Measurements from ENCODE around the gene WWP2. TPM values are rescaled to one million over a fixed set of nuclear protein-coding genes. Genes with fewer than 3 reads are reported as not detected.
"Not testable (repeated sequence)": the region's sequence is repeated elsewhere in the genome, so short reads cannot be mapped to it uniquely, and the experiment has no call there.

The WWP2 gene
- total RNA-seq, 1 donor: 42.5 TPM

DNA sequence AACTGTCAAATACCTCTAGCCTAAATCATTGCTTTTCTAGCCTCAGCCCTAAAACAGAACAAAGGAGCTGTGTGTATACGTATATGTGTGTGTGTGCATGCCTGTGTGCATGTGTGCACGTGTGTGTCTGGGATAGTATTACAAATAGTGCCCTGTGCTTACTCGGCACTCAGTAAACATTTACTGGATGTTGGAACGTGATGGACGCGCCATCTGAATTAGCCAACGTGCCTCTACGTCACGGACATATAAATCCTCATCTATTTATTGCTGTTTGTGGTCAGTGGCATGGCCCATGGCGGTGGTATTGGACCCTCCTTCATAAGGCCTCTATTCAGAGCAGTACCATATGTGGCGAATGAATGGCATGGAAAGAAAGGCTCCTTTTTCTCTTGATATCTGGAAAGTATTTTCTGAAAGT, 37.5 kb downstream of the WWP2 start:
- Histone ChIP-seq H3K4me3 (ENCODE audit: low read length) (no peak overlapping the region), H3K9me3 (ENCODE audit: low read depth, low read length) (no peaks in the 10 kb centered on the region), H3K4me1 (ENCODE audit: insufficient read depth, low read length) (no peaks in the 10 kb centered on the region), H3K27me3 (ENCODE audit: insufficient read depth, low read length) (no peaks in the 10 kb centered on the region)

DNA sequence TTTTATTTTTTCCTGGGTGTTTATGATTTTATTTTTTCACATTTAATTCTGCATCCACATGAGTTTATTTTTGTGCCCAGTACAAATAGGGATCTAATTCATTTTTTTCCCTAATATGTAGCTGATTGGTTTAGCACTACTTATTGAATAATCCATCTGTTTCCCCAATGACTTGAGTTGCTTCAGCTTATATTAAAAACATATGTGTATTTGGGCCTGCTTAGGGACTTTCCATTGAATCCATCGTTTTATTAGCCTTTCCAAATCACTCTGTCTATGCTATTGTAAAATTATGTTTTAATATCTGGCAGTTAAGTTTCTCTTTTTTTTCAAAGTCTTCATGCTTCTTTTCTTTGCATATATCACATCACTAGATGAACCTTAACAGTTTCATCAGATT, 42.2 kb downstream of the WWP2 start:
- Histone ChIP-seq H3K4me3 (ENCODE audit: low read length) (no peak overlapping the region), H3K27me3 (ENCODE audit: insufficient read depth, low read length) (no peaks in the 10 kb centered on the region), H3K9me3 (ENCODE audit: low read depth, low read length) (no peaks in the 10 kb centered on the region), H3K4me1 (ENCODE audit: insufficient read depth, low read length) (no peaks in the 10 kb centered on the region)

DNA sequence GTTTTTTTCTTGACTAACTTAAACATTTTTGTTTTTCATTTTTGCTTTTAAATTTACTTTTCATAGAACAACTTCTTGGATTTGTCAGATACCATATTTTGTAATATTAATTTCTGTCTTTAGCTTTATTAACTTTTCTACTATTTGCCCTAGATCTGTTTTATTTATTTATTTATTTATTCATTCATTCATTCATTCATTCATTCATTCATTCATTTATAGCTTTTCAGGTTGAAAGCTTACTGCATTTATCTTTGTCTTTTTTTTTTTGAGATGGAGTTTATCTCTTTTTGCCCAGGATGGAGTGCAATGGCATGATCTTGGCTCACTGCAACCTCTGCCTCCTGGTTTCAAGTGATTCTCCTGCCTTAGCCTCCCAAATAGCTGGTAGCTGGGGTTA, 44.6 kb downstream of the WWP2 start:
- not testable (repeated sequence) for H3K4me1 ChIP-seq (ENCODE audit: insufficient read depth, low read length); H3K27me3 ChIP-seq (ENCODE audit: insufficient read depth, low read length); H3K4me3 ChIP-seq (ENCODE audit: low read length); H3K9me3 ChIP-seq (ENCODE audit: low read depth, low read length)

DNA sequence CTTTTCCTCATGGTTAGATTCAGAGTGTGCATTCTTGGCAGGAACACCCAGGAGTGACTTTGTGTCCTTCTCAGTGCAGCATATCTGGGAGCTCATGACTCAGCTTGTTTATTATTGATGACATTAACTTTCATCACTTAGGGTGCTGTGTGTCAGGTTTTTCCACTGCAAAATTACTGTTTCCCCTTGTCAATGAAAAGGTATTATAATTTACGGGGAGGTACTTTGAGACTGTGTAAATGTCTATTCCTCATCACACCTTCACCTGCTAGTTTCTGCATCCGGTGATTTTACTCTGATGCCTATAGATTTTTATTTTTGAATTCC, 50.5 kb downstream of the WWP2 start:
- no peak overlapping the region for H3K4me3 ChIP-seq (ENCODE audit: low read length)
- H3K4me1 ChIP-seq (ENCODE audit: insufficient read depth, low read length): no peaks in the 10 kb centered on the region
- no peaks in the 10 kb centered on the region for H3K9me3 ChIP-seq (ENCODE audit: low read depth, low read length)
- no peaks in the 10 kb centered on the region for H3K27me3 ChIP-seq (ENCODE audit: insufficient read depth, low read length)

DNA sequence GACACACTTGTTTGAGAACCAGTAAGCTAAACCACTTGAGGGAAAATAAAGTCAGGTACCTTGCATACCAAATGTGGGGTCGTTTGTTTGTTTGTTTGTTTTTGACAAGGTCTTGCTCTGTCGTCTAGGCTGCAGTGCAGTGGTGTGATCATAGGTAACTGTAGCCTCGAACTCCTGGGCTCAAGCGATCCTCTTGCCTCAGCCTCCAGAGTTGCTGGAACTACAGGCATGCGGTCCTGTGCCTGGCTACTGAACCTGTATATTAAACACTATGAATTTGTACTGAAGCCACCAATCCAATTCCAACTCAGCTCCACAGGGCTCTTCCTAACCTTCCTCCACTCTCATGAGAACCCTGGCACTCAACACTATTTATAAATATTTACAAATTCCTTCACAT, 51.9 kb downstream of the WWP2 start:
- Histone ChIP-seq H3K27me3 (ENCODE audit: insufficient read depth, low read length) (no peaks in the 10 kb centered on the region), H3K4me1 (ENCODE audit: insufficient read depth, low read length) (no peaks in the 10 kb centered on the region), H3K4me3 (ENCODE audit: low read length) (no peak overlapping the region), H3K9me3 (ENCODE audit: low read depth, low read length) (no peaks in the 10 kb centered on the region)

DNA sequence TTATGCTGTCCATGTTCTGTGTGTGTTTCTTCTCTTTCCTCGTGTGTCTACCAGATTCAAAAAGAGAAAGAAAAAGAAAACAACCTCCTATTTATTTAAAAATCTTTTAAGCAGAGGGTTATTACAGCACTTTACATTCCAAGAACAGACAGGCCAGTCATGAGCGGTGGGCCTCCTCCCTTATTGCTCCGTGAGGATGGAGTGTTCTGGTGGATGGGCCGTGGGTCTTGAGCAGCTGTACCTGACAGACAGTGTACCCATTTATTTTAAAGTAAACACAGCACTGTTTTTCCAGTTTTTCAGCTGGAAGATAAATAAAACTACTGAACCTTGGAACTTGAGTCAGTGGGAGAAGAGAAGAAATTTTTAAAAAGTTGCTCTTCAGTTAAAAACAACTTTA, 52.4 kb downstream of the WWP2 start:
- H3K4me3 ChIP-seq (ENCODE audit: low read length): no peak overlapping the region
- H3K27me3 ChIP-seq (ENCODE audit: insufficient read depth, low read length): no peaks in the 10 kb centered on the region
- no peaks in the 10 kb centered on the region for H3K9me3 ChIP-seq (ENCODE audit: low read depth, low read length)
- H3K4me1 ChIP-seq (ENCODE audit: insufficient read depth, low read length): no peaks in the 10 kb centered on the region

DNA sequence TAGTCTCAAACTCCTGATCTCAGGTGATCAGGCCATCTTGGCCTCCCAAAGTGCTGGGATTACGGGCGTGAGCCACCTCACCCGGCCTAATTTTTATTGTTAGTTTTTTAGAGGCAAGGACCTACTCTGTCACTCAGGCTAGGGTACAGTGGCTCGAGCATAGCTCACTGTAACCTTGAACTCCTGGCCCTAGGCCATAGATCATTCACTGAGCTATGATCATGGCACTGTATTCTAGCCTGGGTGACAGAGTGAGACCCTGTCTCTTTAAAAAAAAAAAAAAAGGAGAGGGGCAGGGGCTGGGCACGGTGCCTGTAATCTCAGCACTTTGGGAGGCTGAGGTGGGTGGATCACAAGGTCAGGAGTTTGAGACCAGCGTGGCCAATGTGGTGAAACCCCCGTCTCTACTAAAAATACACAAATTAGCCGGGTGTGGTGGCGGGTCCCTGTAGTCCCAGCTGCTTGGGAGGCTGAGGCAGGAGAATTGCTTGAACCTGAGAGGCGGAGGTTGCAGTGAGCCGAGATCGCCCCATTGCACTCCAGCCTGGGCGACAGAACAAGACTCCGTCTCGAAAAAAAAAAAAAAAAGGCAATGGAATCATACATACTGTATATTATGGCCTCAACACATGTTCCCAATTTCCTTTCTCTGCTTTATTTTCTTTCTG, 53.2 kb downstream of the WWP2 start:
- not testable (repeated sequence) for H3K4me1 ChIP-seq (ENCODE audit: insufficient read depth, low read length); H3K9me3 ChIP-seq (ENCODE audit: low read depth, low read length); H3K4me3 ChIP-seq (ENCODE audit: low read length); H3K27me3 ChIP-seq (ENCODE audit: insufficient read depth, low read length)

DNA sequence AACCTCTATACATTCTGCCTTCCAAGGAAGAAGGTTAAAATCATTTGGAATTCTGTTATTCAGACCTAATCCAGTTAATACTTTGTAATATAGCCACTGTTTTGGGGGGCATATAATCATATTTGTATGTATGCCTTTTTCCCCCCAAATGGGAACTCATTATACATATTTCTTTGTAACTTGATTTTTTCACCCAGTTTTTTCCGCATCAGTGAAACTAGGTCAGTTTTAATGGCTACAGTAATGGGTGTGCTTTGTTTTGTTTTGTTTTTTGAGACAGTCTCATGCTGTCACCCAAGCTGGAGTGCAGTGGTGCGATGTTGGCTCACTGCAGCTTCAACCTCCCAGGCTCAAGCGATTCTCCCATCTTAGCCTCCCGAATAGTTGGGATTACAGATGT, 54.9 kb downstream of the WWP2 start:
- Histone ChIP-seq H3K4me1 (ENCODE audit: insufficient read depth, low read length) (no peaks in the 10 kb centered on the region), H3K9me3 (ENCODE audit: low read depth, low read length) (no peaks in the 10 kb centered on the region), H3K27me3 (ENCODE audit: insufficient read depth, low read length) (no peaks in the 10 kb centered on the region), H3K4me3 (ENCODE audit: low read length) (no peak overlapping the region)

DNA sequence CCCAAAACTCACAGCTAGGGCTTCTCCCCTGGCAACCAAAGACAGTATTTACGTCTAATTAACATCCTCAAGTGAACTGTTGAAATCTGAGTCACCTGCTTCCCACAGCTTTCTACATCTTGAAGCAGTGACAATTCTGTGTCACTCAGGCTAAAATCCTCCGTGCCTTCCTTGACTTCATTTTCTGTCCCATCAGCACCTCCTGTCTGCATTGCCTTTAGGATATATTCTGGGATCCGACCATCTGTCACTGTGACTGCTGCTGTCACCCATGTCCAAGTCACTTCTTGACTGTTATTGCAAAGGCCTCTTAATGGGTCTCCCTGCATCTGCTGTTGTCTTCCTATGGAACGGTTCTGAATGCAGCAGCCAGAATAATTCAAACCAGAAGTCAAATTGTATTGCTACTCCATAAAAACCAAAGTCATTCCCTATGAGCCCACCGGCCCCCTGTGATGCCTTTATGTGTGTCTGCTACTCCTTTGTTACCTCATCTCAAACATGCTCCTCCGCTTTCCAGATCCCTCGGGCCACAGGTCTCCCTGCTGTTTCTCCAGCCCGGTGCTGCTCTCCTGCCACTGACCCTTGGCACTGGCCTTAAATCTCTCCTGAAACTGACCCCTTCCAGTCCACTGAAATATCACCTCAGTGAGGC, 56.9 kb downstream of the WWP2 start:
- H3K9me3 ChIP-seq (ENCODE audit: low read depth, low read length): no peaks in the 10 kb centered on the region
- H3K4me1 ChIP-seq (ENCODE audit: insufficient read depth, low read length): peaks cover 9% of the 10 kb centered on the region
- no peak overlapping the region for H3K4me3 ChIP-seq (ENCODE audit: low read length)
- no peaks in the 10 kb centered on the region for H3K27me3 ChIP-seq (ENCODE audit: insufficient read depth, low read length)

DNA sequence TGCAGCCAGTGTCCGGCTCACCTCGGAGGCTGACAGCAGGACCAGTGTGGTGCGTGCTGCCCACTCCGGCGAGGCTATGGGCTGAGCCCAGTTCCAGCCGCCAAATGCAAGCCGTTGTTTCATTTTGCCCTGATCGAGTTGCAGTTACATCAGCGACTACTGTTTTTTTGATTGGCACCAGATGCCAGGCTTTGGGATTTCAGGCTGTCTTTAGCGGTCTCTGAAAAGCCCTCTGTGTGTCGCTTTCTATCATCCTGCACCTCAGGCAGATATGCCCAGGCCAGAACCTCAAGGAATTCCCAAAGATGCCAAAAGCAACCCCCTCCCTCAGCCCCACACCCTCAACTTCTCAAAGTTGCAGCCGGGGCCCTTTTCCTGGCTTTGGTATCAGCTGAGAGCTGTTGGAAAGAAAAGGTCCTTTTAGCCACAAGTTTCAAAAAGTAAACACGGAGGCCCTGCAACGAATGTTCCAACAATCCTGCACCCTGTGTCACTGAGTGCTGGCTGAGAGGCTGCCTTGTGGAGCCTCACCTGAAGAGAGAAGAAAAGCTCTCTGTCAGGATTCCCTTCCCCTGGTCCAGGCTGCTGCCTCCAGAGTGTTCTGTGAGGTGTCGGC, 58.9 kb downstream of the WWP2 start:
- Histone ChIP-seq H3K4me3 (ENCODE audit: low read length) (no peak overlapping the region), H3K4me1 (ENCODE audit: insufficient read depth, low read length) (peaks cover 10% of the 10 kb centered on the region), H3K9me3 (ENCODE audit: low read depth, low read length) (no peaks in the 10 kb centered on the region), H3K27me3 (ENCODE audit: insufficient read depth, low read length) (no peaks in the 10 kb centered on the region)

DNA sequence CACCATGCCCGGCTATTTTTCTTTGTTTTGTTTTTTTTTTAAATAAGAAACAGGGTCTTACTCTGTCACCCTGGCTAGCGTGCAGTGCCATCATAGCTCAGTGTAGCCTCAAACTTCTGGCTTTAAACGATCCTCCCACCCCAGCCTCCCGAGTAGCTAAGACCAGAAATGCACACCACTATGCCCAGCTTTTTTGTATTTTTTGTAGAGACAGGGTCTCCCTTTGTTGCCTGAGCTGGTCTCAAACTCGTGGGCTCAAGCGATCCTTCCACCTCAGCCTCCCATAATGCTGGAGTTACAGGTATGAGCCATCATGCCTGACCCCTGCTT, 59.7 kb downstream of the WWP2 start:
- no peaks in the 10 kb centered on the region for H3K9me3 ChIP-seq (ENCODE audit: low read depth, low read length)
- H3K4me3 ChIP-seq (ENCODE audit: low read length): no peak overlapping the region
- peaks cover 10% of the 10 kb centered on the region for H3K4me1 ChIP-seq (ENCODE audit: insufficient read depth, low read length)
- no peaks in the 10 kb centered on the region for H3K27me3 ChIP-seq (ENCODE audit: insufficient read depth, low read length)

DNA sequence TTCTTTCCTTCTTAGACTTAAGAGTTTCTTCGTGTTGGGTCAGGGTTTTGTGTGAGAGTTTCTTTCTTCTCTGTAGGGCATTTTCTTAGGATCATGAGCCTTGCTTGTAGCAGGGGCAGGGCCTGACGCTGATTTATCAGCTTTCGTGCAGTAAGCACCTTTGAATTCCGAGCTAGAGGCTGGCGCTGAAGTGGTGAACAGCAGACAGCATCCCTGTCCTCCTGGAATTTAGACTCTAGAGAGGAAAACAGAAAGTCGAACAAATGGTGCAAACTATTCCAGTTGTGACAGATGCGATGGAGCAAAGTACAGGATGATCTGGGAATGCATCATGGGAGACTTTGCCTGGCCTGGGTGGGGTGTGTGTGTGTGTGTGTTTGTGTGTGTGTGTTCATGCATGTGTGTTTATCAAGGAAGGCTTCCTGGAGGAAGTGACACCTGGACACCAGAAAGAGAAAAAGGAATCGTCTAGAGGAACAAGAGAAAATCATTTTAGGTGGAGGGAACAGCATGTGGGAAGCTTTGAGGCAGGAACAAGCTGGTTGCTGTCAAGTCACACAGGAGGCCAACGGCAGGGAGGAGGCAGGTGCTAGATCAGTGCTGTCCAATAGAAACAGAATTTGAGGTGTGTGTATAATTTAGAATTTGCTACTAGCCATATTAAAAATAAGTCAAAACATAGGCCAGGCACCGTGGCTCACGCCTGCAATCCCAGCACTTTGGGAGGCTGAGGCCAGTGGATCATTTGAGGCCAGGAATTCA, 60.2 kb downstream of the WWP2 start:
- Histone ChIP-seq H3K4me3 (ENCODE audit: low read length) (no peak overlapping the region), H3K9me3 (ENCODE audit: low read depth, low read length) (no peaks in the 10 kb centered on the region), H3K27me3 (ENCODE audit: insufficient read depth, low read length) (no peaks in the 10 kb centered on the region), H3K4me1 (ENCODE audit: insufficient read depth, low read length) (peaks cover 10% of the 10 kb centered on the region)

DNA sequence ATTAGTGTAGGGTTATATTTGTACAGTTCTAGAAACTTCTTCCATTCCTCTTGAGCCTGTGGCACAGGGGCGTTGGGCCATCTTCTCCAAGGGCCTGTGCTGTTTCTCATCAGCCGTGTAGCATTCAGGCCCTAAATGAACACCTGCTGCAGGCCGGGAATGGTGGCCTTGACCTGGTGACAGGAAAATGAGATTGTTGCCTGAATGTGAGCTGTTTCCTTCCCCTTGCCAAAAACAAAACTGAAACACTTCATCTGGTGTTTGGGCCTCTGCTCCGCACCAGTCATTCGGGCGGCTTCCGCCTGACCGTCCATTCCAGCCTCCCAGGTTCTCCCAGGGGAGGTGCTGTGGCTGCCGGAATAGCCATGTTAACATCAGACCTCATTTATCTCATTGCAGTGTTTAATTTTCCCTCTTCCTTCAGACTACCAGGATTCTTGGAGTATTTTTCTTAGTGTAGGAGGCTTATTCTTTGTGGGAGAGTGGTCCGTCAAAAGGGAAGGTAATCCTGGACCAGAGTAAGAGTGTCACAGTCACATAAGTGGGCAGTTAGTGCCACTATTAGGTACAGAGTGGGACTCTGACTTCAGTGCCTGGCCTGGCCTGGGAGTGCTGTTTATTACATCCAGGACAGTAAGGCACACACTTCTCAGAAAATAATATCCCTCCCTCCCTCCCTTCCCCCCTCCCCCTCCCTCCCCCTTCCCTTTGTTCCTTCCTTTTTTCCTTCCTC, 61.9 kb downstream of the WWP2 start:
- Histone ChIP-seq H3K4me1 (ENCODE audit: insufficient read depth, low read length) (peaks cover 10% of the 10 kb centered on the region), H3K9me3 (ENCODE audit: low read depth, low read length) (no peaks in the 10 kb centered on the region), H3K27me3 (ENCODE audit: insufficient read depth, low read length) (no peaks in the 10 kb centered on the region), H3K4me3 (ENCODE audit: low read length) (no peak overlapping the region)

DNA sequence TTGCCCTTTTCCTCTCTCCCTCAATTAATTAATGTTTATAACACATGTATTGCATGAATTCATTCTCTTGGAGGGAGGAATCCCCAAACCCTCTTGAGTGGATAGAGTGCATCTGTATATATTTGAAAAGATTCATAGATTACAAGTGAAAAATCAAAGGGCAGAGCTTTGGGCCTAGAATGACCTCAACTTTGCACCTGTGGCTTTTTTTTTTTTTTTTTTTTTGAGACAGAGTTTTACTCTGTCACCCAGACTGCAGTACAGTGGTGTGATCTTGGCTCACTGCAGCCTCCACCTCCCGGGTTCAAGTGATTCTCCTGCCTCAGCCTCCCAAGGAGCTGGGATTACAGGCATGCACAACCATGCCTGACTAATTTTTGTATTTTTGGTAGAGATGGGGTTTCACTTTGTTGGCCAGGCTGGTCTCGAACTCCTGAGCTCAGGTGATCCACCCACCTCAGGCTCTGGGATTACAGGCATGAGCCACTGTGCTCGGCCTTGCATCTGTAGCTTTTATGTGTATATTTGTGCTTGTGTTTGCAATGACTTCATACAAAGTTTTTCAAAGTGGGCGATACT, 62.5 kb downstream of the WWP2 start:
- peaks cover 10% of the 10 kb centered on the region for H3K4me1 ChIP-seq (ENCODE audit: insufficient read depth, low read length)
- H3K4me3 ChIP-seq (ENCODE audit: low read length); H3K27me3 ChIP-seq (ENCODE audit: insufficient read depth, low read length); H3K9me3 ChIP-seq (ENCODE audit: low read depth, low read length): not testable (repeated sequence)

DNA sequence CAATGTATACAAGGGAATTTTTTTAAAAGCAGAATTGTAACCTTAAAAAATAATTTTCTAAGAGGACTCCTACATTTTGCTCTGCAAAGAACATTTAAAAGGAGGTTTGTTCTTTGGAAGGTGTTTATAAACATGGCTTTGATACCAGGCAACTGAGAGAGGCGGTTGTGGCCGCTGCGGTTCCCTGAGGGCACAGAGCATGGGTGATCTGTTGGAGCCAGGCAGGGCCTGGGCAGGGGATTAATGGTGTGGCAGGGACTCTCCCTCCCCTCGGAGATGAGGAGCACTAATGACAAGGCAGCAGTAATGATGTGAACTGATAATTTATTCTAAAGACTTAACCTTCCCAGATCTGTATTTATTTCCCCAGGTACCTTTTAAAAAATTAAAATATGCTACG, 65.4 kb downstream of the WWP2 start:
- Histone ChIP-seq H3K9me3 (ENCODE audit: low read depth, low read length) (no peaks in the 10 kb centered on the region), H3K27me3 (ENCODE audit: insufficient read depth, low read length) (no peaks in the 10 kb centered on the region), H3K4me3 (ENCODE audit: low read length) (no peak overlapping the region), H3K4me1 (ENCODE audit: insufficient read depth, low read length) (peaks cover 10% of the 10 kb centered on the region)

All from mononuclear cell (primary cell).